GM10847 (cell line): Measurements from ENCODE around the gene SERPINB5.

Source experiments
- POLR2A ChIP-seq: IDR thresholded peaks from 2 replicates; pipeline ENCODE4 v1.6.1; 2011; ENCODE audit not compliant: insufficient read length; ENCODE audit errors: extremely low read depth

The SERPINB5 gene

GRCh38 chr18:63551769-63552168 lies 75.0 kb downstream of the SERPINB5 start:
- TF ChIP-seq POLR2A = no peak

GRCh38 chr18:63552581-63552980 lies 75.8 kb downstream of the SERPINB5 start:
- no peak for TF ChIP-seq POLR2A

GRCh38 chr18:63553081-63553480 lies 76.3 kb downstream of the SERPINB5 start:
- TF ChIP-seq POLR2A = no peak
